B cell (primary cell): ENCODE measurements around the gene UROS. TPM values are rescaled to one million over a fixed set of nuclear protein-coding genes. Genes with fewer than 3 reads are reported as not detected.

Experiments used
- ATAC-seq: fragments of 200-7000 bp; cut with Tn5 transposase; one replicate; pipeline ENCODE4 v1.10.0; 2021; ENCODE audit warnings: low read depth, mild to moderate bottlenecking, moderate number of reproducible peaks, moderate library complexity
- CTCF ChIA-PET: fragments of 350-600 bp; sonication (Branson Sonifier 250); formaldehyde crosslinking; loops from one replicate; lab custom pipeline; 2021; ENCODE audit warnings: antibody characterized with exemption, inconsistent platforms; lab: Charles Lee
- POLR2A ChIA-PET: fragments of 350-600 bp; sonication (Branson Sonifier 250); formaldehyde crosslinking; loops from one replicate; lab custom pipeline; 2021; ENCODE audit warnings: antibody characterized with exemption; lab: Charles Lee
- DNase-seq: peaks from one replicate; pipeline ENCODE4 v3.0.0; 2013
- H2AFZ ChIP-seq: 2 replicates; pipeline ENCODE4 v1.6.1; 2012; ENCODE audit warnings: mild to moderate bottlenecking, low read depth, low read length; ENCODE audit not compliant: insufficient read depth, poor library complexity, severe bottlenecking
- H3K27ac ChIP-seq, 2 donors: 1 replicate in 1 of 2; 2 replicates in 1 of 2; pipeline ENCODE4 v1.5.1; 2012 to 2013; ENCODE audit warnings: low read length in 2 of 2, mild to moderate bottlenecking in 2 of 2, moderate library complexity in 1 of 2
- H3K27me3 ChIP-seq, 4 experiments: fragments of 200-600 bp in 1 of 4; sonication (generic) in 1 of 4; replicated peaks in 1 of 4; 1 replicate in 2 of 4; 2 replicates in 2 of 4; pipeline versions ENCODE4 v1.6.1 to v1.7.0; 2013 to 2016; ENCODE audit warnings: low read length in 3 of 4, mild to moderate bottlenecking in 2 of 4, mixed read lengths in 1 of 4, moderate library complexity in 1 of 4; ENCODE audit not compliant: insufficient read depth in 4 of 4, control insufficient read depth in 3 of 4; ENCODE audit errors: control extremely low read depth in 1 of 4
- H3K36me3 ChIP-seq, 2 experiments: replicated peaks in 1 of 2; 1 replicate in 1 of 2; 2 replicates in 1 of 2; pipeline versions ENCODE4 v1.6.1 to v1.7.1; 2013; ENCODE audit warnings: low read length in 1 of 2; ENCODE audit not compliant: insufficient read depth in 2 of 2, control insufficient read depth in 1 of 2; ENCODE audit errors: control extremely low read depth in 1 of 2, extremely low read depth in 1 of 2
- H3K4me1 ChIP-seq, 2 donors: fragments of 200-600 bp in 1 of 2; sonication (generic) in 1 of 2; 1 replicate in 1 of 2; 2 replicates in 1 of 2; pipeline versions ENCODE4 v1.5.1 to v1.6.1; 2013 to 2017; ENCODE audit warnings: low read length in 2 of 2; ENCODE audit not compliant: control insufficient read depth in 2 of 2, insufficient read depth in 2 of 2
- H3K4me2 ChIP-seq: replicated peaks from 2 replicates; pipeline ENCODE3; 2012; ENCODE audit warnings: mild to moderate bottlenecking, low read depth, low read length; ENCODE audit not compliant: poor library complexity, severe bottlenecking
- H3K4me3 ChIP-seq, 5 experiments: fragments of 200-600 bp in 1 of 5; sonication (generic) in 1 of 5; 1 replicate in 3 of 5; 2 replicates in 2 of 5; pipeline versions ENCODE4 v1.5.1 to v1.7.0; 2011 to 2016; ENCODE audit warnings: low read length in 4 of 5, mild to moderate bottlenecking in 4 of 5, low read depth in 2 of 5, control low read depth in 1 of 5, moderate library complexity in 1 of 5; ENCODE audit not compliant: insufficient read depth in 1 of 5; ENCODE audit errors: control extremely low read depth in 1 of 5, extremely low read depth in 1 of 5
- H3K79me2 ChIP-seq: fragments of 200-600 bp; sonication (generic); one replicate; pipeline ENCODE4 v1.6.0; 2016; ENCODE audit warnings: low read length; ENCODE audit not compliant: control insufficient read depth, insufficient read depth
- H3K9ac ChIP-seq: fragments of 200-600 bp; sonication (generic); 2 replicates; pipeline ENCODE4 v1.6.1; 2017; ENCODE audit warnings: mild to moderate bottlenecking, low read length, moderate library complexity
- H3K9me3 ChIP-seq, 3 donors: one replicate each; pipeline versions ENCODE4 v1.6.1 to v1.7.1; 2013; ENCODE audit warnings: low read length in 2 of 3; ENCODE audit not compliant: control insufficient read depth in 2 of 3, insufficient read depth in 1 of 3; ENCODE audit errors: control extremely low read depth in 1 of 3
- H4K20me1 ChIP-seq: 2 replicates; pipeline ENCODE4 v1.6.0; 2012; ENCODE audit warnings: mild to moderate bottlenecking, low read length; ENCODE audit not compliant: insufficient read depth, control insufficient read depth, poor library complexity, severe bottlenecking
- H3K27ac Mint-ChIP-seq: one replicate; pipeline ENCODE4 v1.8.0; 2021; ENCODE audit warnings: mixed read lengths
- H3K27me3 Mint-ChIP-seq: one replicate; pipeline ENCODE4 v1.8.0; 2021; ENCODE audit warnings: mixed read lengths
- H3K4me1 Mint-ChIP-seq: one replicate; pipeline ENCODE4 v1.8.0; 2021; ENCODE audit warnings: mixed read lengths
- H3K4me3 Mint-ChIP-seq: one replicate; pipeline ENCODE4 v1.8.0; 2021; ENCODE audit warnings: mixed read lengths
- H3K9me3 Mint-ChIP-seq: one replicate; pipeline ENCODE4 v1.8.0; 2022; ENCODE audit warnings: mixed read lengths; ENCODE audit not compliant: insufficient read depth
- CTCF ChIP-seq: fragments of 200-600 bp; IDR thresholded peaks from one replicate; pipeline ENCODE4 v1.8.0; 2022; ENCODE audit warnings: antibody characterized with exemption, mild to moderate bottlenecking
- EZH2 ChIP-seq: IDR thresholded peaks from 2 replicates; pipeline ENCODE4 v1.6.1; 2012; ENCODE audit warnings: borderline replicate concordance, low read depth, mild to moderate bottlenecking, moderate library complexity, low read length; ENCODE audit not compliant: insufficient read depth, poor library complexity, severe bottlenecking
- WGBS: methylation state at CpG from one replicate; pipeline ENCODE4 v1.1.5; 2013; ENCODE audit warnings: missing lambda C conversion rate; ENCODE audit not compliant: insufficient coverage; 5-methylcytosine and 5-hydroxymethylcytosine counted together
- intact Hi-C: fragments of 100-400 bp; cut with micrococcal nuclease; formaldehyde crosslinking; loops from one replicate; pipeline ENCODE4 v1.10.0; 2022
- polyA plus RNA-seq: library from polyadenylated mRNA; depleted of rRNA; stranded (reverse); fragments of >200 nt; gene quantifications from 2 replicates; pipeline ENCODE4 v1.2.3, GENCODE V29; 2012
- total RNA-seq, 2 donors: library from RNA; stranded (reverse); fragments of 120-200 nt in 1 of 2; gene quantifications; 1 replicate in 1 of 2; 2 replicates in 1 of 2; pipeline versions ENCODE4 v1.2.3 to v1.2.4, GENCODE V29; 2013 to 2022

Gene UROS
- total and polyA plus RNA-seq, 2 donors (not counting 1 experiment from before 2014, with no cell fraction given), result 28.3 to 37.1 TPM

GRCh38 chr10:125802739-125803138 is 20.3 kb downstream of the UROS start:
- ATAC-seq (no peak), DNase-seq (no peak)
- Histone ChIP-seq H3K4me3 (no peak overlapping the region), H2AFZ (no peak overlapping the region), H3K27me3 (no peaks in the 10 kb centered on the region), H3K4me2 (no peak overlapping the region), H3K27ac (no peak overlapping the region), H3K4me1 (no peaks in the 10 kb centered on the region), H3K9me3 (no peaks in the 10 kb centered on the region), H4K20me1 (no peaks in the 10 kb centered on the region), H3K79me2 (no peaks in the 10 kb centered on the region), H3K36me3 (peaks cover 4 to 47% of the 10 kb centered on the region in 2 experiments), H3K9ac (no peak overlapping the region)
- no peak overlapping the region for H3K4me3 Mint-ChIP-seq
- ChIA-PET POLR2A (no interaction called here), CTCF (no interaction called here)
- no peak for TF ChIP-seq EZH2
- no peak for TF ChIP-seq CTCF
- H3K4me1 Mint-ChIP-seq, result no peaks in the 10 kb centered on the region
- no peak overlapping the region for H3K27ac Mint-ChIP-seq
- intact Hi-C loops, result no loop called here
- no peaks in the 10 kb centered on the region for H3K9me3 Mint-ChIP-seq
- H3K27me3 Mint-ChIP-seq, result no peaks in the 10 kb centered on the region
- WGBS, result 90% methylated on average over 4 of the region's 7 CpGs

- no peak for ATAC-seq
- POLR2A ChIA-PET, result no interaction called here
- H3K9me3 ChIP-seq, result no peaks in the 10 kb centered on the region
- peaks cover 2 to 44% of the 10 kb centered on the region in 2 experiments for H3K36me3 ChIP-seq
- Mint-ChIP-seq H3K27me3 (no peaks in the 10 kb centered on the region), H3K27ac (no peak overlapping the region), H3K4me1 (no peaks in the 10 kb centered on the region), H3K9me3 (no peaks in the 10 kb centered on the region), H3K4me3 (no peak overlapping the region)
- no peak overlapping the region for H3K4me2 ChIP-seq
- no peaks in the 10 kb centered on the region for H3K27me3 ChIP-seq
- no peak for DNase-seq
- H3K4me1 ChIP-seq, result no peaks in the 10 kb centered on the region
- no peak overlapping the region for H3K27ac ChIP-seq
- no peak overlapping the region for H3K9ac ChIP-seq
- intact Hi-C loops, result no loop called here
- H2AFZ ChIP-seq, result no peak overlapping the region
- H3K4me3 ChIP-seq, result no peak overlapping the region
- TF ChIP-seq EZH2 (no peak), CTCF (no peak)
- 97% methylated on average over 5 of the region's 5 CpGs for WGBS
- H3K79me2 ChIP-seq, result no peaks in the 10 kb centered on the region
- H4K20me1 ChIP-seq, result no peaks in the 10 kb centered on the region
- CTCF ChIA-PET, result no interaction called here
These were observed 20.9 kb downstream of the UROS start for GRCh38 chr10:125802131-125802530.
